ENCODE results near the gene NPHS1.

DNA sequence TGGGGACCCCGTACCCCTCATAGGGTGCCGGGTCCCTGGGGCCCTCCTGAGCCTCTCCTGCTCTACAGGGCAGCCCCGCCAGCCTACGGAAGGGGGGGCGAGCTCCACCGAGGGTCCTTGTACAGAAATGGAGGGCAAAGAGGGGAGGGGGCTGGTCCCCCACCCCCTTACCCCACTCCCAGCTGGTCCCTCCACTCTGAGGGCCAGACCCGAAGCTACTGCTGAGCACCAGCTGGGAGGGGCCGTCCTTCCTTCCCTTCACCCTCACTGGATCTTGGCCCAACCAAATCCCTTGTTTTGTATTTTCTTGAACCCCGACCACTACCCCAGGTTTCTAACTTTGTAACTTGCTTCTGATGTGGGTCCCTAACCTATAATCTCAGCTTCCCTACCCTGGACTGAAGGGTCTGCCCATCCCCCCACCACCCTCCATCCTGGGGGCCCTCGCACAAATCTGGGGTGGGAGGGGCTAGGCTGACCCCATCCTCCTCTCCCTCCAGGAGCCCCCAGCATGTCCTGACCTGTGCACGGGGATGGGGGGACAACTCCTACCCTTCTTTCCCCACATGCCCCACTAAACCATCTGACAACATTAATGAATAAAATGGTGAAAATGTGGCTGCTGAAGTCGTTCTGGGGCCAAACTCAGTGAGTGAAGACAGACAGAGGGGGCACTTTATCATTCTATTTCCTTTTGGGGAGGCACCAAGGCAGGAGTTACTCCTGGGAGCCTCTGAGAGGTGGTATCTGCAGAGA, 63.9 kb downstream of the NPHS1 start:
- TF ChIP-seq, protein P1, sequence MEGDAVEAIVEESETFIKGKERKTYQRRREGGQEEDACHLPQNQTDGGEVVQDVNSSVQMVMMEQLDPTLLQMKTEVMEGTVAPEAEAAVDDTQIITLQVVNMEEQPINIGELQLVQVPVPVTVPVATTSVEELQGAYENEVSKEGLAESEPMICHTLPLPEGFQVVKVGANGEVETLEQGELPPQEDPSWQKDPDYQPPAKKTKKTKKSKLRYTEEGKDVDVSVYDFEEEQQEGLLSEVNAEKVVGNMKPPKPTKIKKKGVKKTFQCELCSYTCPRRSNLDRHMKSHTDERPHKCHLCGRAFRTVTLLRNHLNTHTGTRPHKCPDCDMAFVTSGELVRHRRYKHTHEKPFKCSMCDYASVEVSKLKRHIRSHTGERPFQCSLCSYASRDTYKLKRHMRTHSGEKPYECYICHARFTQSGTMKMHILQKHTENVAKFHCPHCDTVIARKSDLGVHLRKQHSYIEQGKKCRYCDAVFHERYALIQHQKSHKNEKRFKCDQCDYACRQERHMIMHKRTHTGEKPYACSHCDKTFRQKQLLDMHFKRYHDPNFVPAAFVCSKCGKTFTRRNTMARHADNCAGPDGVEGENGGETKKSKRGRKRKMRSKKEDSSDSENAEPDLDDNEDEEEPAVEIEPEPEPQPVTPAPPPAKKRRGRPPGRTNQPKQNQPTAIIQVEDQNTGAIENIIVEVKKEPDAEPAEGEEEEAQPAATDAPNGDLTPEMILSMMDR (IDR thresholded peaks at IDR 0.05) = no peak
- TF ChIP-seq POLR2A (IDR thresholded peaks at IDR 0.05) = no peak

Measured in adrenal gland (tissue), 5 donors.